Measurements from ENCODE around the gene MUC3A. TPM values are rescaled to one million over a fixed set of nuclear protein-coding genes. Genes with fewer than 3 reads are reported as not detected.

The MUC3A gene
- total RNA-seq, 4 donors from 2014 or later = 0.09 to 1.1 (median 0.24) TPM

GRCh38 chr7:100942045-100942774, 7.1 kb upstream of the MUC3A start:
- TF ChIP-seq, protein P1, sequence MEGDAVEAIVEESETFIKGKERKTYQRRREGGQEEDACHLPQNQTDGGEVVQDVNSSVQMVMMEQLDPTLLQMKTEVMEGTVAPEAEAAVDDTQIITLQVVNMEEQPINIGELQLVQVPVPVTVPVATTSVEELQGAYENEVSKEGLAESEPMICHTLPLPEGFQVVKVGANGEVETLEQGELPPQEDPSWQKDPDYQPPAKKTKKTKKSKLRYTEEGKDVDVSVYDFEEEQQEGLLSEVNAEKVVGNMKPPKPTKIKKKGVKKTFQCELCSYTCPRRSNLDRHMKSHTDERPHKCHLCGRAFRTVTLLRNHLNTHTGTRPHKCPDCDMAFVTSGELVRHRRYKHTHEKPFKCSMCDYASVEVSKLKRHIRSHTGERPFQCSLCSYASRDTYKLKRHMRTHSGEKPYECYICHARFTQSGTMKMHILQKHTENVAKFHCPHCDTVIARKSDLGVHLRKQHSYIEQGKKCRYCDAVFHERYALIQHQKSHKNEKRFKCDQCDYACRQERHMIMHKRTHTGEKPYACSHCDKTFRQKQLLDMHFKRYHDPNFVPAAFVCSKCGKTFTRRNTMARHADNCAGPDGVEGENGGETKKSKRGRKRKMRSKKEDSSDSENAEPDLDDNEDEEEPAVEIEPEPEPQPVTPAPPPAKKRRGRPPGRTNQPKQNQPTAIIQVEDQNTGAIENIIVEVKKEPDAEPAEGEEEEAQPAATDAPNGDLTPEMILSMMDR (IDR thresholded peaks at IDR 0.05) = no peak
- ATAC-seq (ENCODE audit: low FRiP score) = no peak
- no peak for DNase-seq (ENCODE audit: low spot score)

DNA sequence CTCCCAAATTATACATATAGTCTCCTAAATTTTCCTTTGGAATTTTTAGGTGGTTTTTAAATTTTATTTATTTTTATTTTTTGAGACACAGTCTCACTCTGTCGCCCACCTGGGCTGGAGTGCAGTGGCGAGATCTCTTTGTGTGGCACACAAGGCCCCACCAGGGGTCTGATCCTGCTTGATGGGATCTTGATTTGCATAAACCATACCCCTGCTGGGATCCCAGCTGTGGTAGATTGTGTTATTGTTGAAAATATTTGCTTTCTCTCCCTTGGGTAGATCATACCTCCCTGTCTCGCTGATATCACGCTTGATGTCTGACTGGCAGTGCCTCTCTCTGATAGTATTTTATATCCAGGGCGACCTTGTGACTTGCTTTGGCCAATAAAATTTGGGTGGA, 5.6 kb upstream of the MUC3A start:
- no peak for DNase-seq (ENCODE audit: low spot score)
- TF ChIP-seq, protein P1 (IDR thresholded peaks at IDR 0.05) = no peak
- no peak for ATAC-seq (ENCODE audit: low FRiP score)

GRCh38 chr7:100944138-100944537, 5.2 kb upstream of the MUC3A start:
- ATAC-seq (ENCODE audit: low FRiP score) (no peak), DNase-seq (ENCODE audit: low spot score) (no peak)
- TF ChIP-seq, protein P1 (IDR thresholded peaks at IDR 0.05) = no peak

- TF ChIP-seq, protein P1 (IDR thresholded peaks at IDR 0.05) = no peak
- no peak for ATAC-seq (ENCODE audit: low FRiP score)
- no peak for DNase-seq (ENCODE audit: low spot score)
Observed at GRCh38 chr7:100946111-100946510, 3.2 kb upstream of the MUC3A start.

DNA sequence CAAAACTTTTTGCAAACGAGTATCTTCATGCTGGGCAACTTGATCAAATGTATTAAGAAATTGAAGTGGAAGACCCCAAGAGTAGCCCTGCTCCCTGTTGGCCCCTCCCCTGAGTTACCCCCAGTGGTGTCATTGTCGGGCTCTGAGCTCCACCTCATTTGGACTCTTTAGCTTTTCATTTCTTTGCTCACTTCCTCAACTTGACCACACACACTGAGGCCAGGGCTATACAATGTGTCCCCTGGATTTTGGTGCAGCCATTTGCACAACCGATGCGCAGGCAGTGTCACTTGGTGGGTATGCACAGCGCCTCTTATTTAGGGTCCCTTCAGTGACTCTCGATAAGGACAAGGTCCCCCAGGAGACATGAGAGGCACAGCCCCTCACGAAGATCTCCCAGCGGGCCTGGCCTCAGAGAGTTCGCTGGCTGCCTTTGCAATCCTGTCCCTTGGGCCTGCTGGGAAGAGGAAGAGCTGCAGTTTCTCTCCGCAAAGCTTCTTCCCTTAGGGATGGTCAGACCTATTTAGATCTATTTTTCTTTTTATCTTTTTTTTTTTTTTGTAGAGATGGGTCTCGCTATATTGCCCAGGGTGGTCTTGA, 2.5 kb upstream of the MUC3A start:
- no peak for ATAC-seq (ENCODE audit: low FRiP score)
- DNase-seq (ENCODE audit: low spot score) = no peak
- TF ChIP-seq, protein P1 (IDR thresholded peaks at IDR 0.05) = no peak

DNA sequence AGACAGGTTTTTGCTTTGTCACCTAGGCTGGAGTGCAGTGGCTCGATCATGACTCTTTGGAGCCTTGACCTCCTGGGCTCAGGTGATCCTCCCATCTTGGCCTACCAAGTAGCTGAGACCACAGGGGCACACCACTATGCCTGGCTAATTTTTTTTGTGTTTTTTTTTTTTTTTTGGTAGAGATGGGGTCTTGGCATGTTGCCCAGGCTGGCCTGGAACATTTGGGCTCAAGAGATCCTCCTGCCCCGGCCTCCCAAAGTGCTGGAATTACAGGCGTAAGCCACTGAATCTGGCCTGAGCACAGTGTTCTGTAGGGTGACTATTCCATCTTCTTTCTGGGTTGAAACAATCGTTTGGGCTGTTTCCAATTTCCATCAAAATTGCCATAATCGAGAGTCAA, 1.5 kb upstream of the MUC3A start:
- ATAC-seq (ENCODE audit: low FRiP score) (no peak), DNase-seq (ENCODE audit: low spot score) (no peak)

More for the DNA sequence above, 1.5 kb upstream of the MUC3A start:
- TF ChIP-seq, protein P1 (IDR thresholded peaks at IDR 0.05) = no peak
